ENCODE results near the gene ZNF124. TPM values are rescaled to one million over a fixed set of nuclear protein-coding genes. Genes with fewer than 3 reads are reported as not detected.

ZNF124 gene
- total and polyA plus RNA-seq, 2 of the 13 experiments (the other 11 are each of a cell fraction or from before 2014, with no cell fraction given) = 9.7 to 134 TPM

DNA sequence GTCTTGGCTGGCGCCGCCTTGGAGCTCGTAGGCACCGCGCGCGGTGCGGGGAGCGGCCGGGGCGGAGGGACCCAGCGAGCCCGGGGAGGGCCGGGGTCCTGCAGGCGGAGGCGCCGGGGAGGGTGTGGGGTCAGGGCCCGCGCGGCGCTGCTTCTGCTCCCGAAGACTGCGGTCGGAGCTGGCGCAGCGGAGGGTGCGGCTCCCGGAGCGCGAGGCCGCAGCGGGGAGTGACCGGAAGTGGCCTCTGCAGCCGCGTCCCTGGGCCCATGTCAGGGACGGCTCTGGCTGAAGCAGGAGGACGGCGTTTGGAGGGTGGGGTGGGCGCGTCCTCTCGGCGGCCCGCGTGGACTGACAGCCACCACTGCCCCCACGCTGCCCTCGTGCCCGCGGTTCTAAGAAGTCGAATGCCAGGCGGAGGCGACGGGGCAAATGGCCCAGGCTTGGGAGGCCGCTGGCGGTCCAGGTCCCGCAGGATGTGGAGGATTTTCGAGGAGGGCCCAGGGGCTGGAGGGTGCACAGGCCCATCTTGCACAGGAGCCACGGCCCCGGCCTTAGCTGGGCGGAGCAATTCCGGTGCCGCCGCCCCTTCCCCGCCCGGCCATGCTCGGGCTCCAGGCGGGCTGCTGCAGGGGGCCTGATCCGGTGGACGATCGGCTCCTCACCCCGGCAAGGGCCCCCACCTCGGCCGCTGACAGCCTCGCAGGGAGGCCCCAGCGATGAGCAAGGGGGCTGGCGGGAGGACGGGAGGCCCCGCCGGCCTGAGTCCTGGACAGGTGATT is 59.9 kb downstream of the ZNF124 start (continued):
- TF ChIP-seq, protein P1, sequence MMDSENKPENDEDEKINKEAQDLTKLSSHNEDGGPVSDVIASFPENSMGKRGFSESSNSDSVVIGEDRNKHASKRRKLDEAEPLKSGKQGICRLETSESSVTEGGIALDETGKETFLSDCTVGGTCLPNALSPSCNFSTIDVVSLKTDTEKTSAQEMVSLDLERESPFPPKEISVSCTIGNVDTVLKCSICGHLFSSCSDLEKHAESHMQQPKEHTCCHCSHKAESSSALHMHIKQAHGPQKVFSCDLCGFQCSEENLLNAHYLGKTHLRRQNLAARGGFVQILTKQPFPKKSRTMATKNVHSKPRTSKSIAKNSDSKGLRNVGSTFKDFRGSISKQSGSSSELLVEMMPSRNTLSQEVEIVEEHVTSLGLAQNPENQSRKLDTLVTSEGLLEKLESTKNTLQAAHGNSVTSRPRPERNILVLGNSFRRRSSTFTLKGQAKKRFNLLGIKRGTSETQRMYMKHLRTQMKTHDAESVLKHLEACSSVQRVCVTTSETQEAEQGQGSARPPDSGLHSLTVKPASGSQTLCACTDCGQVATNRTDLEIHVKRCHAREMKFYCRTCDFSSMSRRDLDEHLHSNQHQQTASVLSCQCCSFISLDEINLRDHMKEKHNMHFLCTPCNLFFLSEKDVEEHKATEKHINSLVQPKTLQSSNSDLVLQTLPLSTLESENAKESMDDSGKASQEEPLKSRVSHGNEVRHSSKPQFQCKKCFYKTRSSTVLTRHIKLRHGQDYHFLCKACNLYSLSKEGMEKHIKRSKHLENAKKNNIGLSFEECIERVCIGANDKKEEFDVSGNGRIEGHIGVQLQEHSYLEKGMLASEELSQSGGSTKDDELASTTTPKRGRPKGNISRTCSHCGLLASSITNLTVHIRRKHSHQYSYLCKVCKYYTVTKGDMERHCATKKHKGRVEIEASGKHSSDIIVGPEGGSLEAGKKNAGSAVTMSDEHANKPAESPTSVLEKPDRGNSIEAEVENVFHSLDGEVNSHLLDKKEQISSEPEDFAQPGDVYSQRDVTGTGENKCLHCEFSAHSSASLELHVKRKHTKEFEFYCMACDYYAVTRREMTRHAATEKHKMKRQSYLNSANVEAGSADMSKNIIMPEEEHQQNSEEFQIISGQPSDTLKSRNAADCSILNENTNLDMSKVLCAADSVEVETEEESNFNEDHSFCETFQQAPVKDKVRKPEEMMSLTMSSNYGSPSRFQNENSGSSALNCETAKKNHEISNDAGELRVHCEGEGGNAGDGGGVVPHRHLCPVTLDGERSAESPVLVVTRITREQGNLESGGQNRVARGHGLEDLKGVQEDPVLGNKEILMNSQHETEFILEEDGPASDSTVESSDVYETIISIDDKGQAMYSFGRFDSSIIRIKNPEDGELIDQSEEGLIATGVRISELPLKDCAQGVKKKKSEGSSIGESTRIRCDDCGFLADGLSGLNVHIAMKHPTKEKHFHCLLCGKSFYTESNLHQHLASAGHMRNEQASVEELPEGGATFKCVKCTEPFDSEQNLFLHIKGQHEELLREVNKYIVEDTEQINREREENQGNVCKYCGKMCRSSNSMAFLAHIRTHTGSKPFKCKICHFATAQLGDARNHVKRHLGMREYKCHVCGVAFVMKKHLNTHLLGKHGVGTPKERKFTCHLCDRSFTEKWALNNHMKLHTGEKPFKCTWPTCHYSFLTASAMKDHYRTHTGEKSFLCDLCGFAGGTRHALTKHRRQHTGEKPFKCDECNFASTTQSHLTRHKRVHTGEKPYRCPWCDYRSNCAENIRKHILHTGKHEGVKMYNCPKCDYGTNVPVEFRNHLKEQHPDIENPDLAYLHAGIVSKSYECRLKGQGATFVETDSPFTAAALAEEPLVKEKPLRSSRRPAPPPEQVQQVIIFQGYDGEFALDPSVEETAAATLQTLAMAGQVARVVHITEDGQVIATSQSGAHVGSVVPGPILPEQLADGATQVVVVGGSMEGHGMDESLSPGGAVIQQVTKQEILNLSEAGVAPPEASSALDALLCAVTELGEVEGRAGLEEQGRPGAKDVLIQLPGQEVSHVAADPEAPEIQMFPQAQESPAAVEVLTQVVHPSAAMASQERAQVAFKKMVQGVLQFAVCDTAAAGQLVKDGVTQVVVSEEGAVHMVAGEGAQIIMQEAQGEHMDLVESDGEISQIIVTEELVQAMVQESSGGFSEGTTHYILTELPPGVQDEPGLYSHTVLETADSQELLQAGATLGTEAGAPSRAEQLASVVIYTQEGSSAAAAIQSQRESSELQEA (CRISPR knock-in tag; IDR thresholded peaks at IDR 0.05; ENCODE audit: not compliant biosample characterization) = peak; percentile 28
- no peak; the same call in 1 of the 2 replicates for TF ChIP-seq PAX8 (CRISPR knock-in tag; IDR thresholded peaks at IDR 0.05; ENCODE audit: borderline replicate concordance)
- TF ChIP-seq FOXO1 (CRISPR knock-in tag; IDR thresholded peaks at IDR 0.05) = no peak
- peak; percentile 81; the same call in 1 of the 2 replicates for TF ChIP-seq ERF (CRISPR knock-in tag; IDR thresholded peaks at IDR 0.05)
- TF ChIP-seq ZNF329 (CRISPR knock-in tag; IDR thresholded peaks at IDR 0.05; ENCODE audit: low read depth) = peak; percentile 83; the same call in 1 of the 2 replicates
- TF ChIP-seq, protein P2, sequence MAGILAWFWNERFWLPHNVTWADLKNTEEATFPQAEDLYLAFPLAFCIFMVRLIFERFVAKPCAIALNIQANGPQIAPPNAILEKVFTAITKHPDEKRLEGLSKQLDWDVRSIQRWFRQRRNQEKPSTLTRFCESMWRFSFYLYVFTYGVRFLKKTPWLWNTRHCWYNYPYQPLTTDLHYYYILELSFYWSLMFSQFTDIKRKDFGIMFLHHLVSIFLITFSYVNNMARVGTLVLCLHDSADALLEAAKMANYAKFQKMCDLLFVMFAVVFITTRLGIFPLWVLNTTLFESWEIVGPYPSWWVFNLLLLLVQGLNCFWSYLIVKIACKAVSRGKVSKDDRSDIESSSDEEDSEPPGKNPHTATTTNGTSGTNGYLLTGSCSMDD (CRISPR knock-in tag; IDR thresholded peaks at IDR 0.05) = no peak
- TF ChIP-seq, protein P3, sequence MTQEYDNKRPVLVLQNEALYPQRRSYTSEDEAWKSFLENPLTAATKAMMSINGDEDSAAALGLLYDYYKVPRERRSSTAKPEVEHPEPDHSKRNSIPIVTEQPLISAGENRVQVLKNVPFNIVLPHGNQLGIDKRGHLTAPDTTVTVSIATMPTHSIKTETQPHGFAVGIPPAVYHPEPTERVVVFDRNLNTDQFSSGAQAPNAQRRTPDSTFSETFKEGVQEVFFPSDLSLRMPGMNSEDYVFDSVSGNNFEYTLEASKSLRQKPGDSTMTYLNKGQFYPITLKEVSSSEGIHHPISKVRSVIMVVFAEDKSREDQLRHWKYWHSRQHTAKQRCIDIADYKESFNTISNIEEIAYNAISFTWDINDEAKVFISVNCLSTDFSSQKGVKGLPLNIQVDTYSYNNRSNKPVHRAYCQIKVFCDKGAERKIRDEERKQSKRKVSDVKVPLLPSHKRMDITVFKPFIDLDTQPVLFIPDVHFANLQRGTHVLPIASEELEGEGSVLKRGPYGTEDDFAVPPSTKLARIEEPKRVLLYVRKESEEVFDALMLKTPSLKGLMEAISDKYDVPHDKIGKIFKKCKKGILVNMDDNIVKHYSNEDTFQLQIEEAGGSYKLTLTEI (CRISPR knock-in tag; conservative IDR thresholded peaks at IDR 0.05) = no peak
- 0 out of 2 replicates have a peak, but pooled peaks have one; percentile 18 for TF ChIP-seq SALL2 (CRISPR knock-in tag; IDR thresholded peaks at IDR 0.05)
- peak; percentile 81; the same call in 1 of the 2 replicates for TF ChIP-seq ZNF747 (CRISPR knock-in tag; IDR thresholded peaks at IDR 0.05; ENCODE audit: borderline replicate concordance)
- no peak for TF ChIP-seq IKZF1 (IDR thresholded peaks at IDR 0.05)
- TF ChIP-seq, protein P4, sequence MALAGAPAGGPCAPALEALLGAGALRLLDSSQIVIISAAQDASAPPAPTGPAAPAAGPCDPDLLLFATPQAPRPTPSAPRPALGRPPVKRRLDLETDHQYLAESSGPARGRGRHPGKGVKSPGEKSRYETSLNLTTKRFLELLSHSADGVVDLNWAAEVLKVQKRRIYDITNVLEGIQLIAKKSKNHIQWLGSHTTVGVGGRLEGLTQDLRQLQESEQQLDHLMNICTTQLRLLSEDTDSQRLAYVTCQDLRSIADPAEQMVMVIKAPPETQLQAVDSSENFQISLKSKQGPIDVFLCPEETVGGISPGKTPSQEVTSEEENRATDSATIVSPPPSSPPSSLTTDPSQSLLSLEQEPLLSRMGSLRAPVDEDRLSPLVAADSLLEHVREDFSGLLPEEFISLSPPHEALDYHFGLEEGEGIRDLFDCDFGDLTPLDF (CRISPR knock-in tag; IDR thresholded peaks at IDR 0.05) = peak; percentile 36; the same call in 1 of the 2 replicates
- TF ChIP-seq ZNF253 (CRISPR knock-in tag; IDR thresholded peaks at IDR 0.05; ENCODE audit: borderline replicate concordance) = peak; percentile 34; the same call in 1 of the 2 replicates
- no peak; the same call in 1 of the 2 replicates for TF ChIP-seq NKX3-1 (CRISPR knock-in tag; IDR thresholded peaks at IDR 0.05)
- TF ChIP-seq HOXD1 (CRISPR knock-in tag; IDR thresholded peaks at IDR 0.05) = peak; percentile 54; the same call in 1 of the 2 replicates
- TF ChIP-seq, protein P5, sequence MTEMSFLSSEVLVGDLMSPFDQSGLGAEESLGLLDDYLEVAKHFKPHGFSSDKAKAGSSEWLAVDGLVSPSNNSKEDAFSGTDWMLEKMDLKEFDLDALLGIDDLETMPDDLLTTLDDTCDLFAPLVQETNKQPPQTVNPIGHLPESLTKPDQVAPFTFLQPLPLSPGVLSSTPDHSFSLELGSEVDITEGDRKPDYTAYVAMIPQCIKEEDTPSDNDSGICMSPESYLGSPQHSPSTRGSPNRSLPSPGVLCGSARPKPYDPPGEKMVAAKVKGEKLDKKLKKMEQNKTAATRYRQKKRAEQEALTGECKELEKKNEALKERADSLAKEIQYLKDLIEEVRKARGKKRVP (CRISPR knock-in tag; IDR thresholded peaks at IDR 0.05) = no peak; a peak in 1 of 4 replicates

All from HepG2 (cell line).